ENCODE data around the gene VTN.

VTN gene, protein sequence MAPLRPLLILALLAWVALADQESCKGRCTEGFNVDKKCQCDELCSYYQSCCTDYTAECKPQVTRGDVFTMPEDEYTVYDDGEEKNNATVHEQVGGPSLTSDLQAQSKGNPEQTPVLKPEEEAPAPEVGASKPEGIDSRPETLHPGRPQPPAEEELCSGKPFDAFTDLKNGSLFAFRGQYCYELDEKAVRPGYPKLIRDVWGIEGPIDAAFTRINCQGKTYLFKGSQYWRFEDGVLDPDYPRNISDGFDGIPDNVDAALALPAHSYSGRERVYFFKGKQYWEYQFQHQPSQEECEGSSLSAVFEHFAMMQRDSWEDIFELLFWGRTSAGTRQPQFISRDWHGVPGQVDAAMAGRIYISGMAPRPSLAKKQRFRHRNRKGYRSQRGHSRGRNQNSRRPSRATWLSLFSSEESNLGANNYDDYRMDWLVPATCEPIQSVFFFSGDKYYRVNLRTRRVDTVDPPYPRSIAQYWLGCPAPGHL

DNA sequence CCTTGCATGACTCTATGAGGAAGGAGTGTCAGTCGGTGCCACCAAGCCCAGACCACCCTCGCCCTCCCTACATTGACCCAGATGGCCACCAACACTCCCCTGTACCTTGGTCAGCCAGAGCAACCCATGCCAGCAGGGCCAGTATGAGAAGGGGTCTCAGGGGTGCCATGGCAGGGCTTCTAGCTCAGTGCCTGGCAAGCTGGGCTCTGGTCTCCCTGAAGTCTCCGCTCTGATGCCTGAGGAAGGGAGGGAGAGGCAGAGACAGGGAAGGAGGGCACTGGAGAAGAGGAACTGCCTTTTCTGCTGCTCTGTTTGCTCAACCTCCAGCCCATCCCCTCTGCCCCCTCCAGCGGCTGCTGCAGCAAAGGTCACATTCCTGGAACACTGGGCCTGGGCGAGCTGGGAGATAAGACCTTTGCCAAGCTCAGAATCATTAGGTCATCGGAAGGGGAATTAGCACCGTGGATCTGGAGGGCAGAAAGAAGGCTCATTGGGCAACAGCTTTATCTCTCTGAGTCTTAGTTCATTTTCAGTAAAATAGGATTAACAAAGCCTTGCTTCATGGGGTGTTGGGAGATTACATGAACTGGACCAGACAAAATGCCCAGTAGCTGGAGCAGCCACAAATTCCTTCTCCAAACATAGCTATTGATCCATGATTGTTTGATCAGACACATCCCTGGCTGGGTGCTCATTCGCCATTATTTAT is at the start of gene VTN:
VTN (minus strand) TSS at position 273 of the 709 bp plus-strand sequence; CDS start at position 169, 104 bp downstream.
- no peak for DNase-seq (ENCODE audit: low spot score)

DNA sequence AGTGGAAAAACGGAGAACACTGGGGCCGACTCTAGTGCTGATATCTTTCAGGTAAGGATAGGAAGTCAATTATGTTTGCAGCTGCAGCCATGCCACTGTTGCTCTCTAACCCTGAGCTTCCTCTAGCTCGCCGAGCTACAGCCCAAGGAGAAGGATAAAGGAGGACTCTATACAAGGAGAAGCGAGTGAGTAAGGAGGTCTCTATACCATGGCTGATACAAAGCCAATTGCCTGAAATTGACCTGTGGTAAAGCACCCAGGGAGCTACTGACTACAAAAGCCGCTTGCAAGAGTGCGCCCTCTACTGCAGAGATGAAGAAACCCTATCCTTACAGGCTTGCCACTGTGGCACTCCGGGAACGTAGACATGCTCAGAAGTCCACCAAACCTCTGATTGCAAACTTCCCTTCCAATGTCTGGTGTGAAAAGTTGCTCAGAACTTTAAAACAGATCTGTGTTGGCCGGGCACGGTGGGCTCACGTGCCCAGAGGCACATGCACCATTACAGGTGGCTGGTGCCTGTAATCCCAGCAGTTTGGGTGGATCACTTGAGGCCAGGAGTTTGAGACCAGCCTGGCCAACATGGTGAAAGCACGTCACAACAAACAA is 46.7 kb upstream of the VTN start:
- DNase-seq (ENCODE audit: low spot score): peak; percentile 67

DNA sequence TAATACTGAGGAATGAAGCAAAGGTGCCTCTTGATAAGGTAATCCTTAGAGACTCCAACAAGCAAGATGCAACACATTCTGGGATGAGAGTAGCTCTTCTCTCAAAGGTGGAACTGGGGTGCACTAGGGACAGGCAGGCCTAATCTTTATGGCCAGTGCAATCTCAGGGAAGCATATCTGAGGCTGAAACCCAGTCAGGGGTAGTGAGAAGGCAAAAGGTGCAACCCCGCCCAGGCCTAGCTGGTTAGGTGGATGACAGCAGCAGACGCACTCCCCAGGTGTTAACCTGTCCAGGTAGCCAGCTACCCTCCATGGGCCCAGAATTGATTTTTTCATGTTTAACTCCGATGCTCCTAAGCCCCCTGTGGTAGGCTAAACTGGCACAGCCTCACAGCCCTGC is 45.8 kb upstream of the VTN start:
- no peak for DNase-seq (ENCODE audit: low spot score)

DNA sequence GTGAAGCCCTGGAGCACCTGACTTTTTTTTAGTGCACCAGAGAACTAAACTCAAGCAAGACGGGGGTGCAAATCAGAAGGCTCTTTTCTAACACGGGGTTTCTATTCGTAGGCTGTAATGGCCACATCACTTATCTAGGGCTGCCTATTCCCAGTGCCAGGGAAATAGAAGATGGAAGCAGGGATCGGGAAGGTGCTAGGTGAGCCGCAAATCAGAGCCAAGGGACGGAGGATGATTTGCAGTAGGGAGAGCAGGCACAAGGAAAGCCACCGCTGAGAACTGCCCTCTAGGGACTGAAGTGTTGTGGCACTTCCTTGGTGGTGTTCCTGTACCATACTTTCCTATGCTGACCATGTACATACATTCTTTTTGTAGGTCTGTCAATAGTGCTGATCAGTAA is 43.7 kb upstream of the VTN start:
- DNase-seq (ENCODE audit: low spot score): no peak

DNA sequence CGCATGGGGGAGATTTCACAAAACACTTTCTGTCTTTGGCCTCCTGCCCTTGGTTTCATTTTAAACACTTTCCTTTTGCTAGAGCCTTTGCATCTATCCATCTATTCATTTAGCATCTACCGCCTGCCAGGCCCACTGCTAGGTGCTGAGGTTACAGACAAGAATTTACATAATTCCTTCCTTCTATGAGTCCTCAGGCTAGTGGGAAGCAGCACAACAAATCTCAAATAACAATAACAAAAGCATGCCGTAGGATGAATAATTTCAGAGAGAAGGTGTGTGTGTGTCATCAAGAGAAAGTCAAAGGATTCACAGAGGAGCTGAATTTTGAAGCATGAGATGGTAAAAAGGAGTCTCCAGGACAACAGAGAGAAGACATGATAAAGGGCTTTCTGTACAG is 42.0 kb upstream of the VTN start:
- DNase-seq (ENCODE audit: low spot score): no peak

DNA sequence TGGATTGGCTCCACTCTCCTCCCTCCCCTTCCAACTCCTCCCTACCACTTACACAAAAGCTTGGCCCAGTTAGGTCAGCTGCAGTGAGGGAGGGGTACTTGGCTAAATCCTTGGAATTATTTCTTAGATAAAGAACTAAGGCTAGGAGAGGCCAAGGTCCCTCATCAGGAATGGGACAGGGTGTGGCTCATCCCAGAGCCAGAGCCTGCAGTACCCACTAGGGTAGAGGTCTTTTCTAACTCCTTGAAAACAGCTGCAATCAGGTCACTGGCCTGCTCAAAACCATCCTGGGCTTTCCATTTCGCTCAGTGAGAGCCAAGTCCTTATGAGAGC is 37.8 kb upstream of the VTN start:
- DNase-seq (ENCODE audit: low spot score): no peak

DNA sequence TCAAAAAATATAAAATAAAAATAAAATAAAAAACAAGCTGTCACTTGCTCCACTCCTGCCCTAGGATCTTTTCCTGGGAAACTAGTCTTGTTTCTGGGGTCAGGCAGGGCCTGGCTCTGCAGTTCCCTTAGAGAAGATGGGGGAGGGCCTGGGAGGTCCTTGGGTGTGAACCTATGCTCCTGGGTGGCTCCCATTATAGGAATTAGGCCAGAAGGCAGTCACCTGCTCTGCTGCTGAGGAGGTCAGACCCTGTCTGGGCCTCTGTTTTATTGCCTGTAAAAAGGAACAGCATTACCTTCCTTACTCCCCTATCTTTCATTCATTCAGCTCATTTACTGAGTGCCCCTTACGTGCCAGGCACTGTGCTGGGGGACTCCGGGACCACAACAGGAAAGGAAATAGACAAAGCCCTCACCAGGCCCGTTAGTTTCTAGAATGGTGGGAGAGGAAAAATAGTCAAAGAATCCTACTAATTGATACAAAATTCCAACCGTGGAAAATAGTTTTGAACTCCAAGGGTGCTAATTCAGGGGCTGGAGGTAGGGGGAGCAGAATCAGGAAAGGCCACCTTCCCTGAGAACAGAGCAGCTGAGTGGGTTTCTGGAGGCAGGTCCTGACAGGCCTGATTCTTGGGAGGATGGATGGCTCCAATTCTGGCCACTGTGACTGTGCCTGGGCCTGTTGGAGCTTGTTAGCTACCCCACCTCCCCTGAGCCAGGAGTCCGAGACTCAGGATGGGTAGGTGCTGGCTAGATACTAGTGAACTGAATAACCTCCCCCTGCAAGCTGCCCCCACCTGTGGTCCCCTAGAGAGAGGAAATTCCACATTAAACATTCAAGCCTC is 37.2 kb upstream of the VTN start:
- DNase-seq (ENCODE audit: low spot score): no peak

DNA sequence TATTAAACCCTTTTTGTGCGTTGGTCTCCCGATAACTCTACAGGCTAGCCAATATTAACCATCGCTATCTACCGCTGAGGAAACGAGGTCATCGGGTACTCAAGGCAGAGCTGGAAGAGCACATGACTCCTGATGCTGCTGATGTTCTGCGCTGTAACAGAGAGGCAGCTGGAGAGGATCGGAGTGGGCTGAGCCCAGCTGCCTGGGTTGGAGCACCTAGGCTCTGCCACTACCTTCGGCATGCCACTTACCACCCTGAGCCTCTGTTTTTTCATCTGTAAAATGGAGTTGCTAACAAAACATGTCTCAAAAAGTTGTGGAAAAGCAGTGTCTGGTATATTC is 36.3 kb upstream of the VTN start:
- DNase-seq (ENCODE audit: low spot score): no peak

DNA sequence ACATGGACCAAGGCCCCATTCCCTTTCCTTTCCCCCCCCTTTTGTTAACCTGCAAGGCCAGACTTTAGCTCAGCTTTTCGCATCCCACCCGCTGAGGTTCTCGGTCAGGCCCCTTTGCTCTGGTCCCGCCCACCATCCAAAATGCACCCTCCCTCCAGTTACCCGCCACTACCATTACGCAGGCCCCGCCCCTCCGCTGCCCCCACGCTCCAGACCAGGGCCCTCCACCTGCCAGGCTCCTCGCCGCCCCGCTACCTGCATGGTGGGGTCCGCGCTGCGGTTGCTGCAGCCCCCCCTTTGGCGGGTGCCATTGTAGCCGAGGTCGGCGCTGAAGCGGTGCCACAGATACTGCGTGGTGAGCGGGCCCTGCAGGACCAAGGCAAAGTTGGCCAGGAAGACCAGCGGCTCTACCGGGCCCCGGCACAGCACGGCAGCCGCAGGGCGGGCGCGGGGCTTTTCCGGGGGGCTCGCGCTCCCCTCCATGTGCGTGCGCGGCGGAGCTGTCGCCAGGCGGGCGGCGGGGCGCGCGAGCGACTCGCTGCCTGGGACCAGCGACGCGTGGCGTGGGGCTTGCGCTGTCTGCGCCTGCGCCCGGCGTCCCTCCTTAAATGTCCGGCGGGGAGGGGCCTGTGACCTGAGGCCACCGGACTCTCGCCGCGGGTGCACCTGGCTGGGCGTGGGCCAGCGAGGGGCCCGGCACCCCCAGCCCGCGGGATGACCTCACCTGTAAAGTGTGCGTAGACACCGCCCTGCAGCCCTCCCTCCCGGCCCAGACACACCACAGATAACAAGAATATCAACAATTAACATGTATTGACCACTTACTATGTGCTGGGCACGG is 35.7 kb upstream of the VTN start, which contains the start of gene SLC46A1:
SLC46A1 (minus strand) TSS at position 581 of the 841 bp plus-strand sequence; CDS start at position 483, 98 bp downstream.
- DNase-seq (ENCODE audit: low spot score): peak; percentile 57

DNA sequence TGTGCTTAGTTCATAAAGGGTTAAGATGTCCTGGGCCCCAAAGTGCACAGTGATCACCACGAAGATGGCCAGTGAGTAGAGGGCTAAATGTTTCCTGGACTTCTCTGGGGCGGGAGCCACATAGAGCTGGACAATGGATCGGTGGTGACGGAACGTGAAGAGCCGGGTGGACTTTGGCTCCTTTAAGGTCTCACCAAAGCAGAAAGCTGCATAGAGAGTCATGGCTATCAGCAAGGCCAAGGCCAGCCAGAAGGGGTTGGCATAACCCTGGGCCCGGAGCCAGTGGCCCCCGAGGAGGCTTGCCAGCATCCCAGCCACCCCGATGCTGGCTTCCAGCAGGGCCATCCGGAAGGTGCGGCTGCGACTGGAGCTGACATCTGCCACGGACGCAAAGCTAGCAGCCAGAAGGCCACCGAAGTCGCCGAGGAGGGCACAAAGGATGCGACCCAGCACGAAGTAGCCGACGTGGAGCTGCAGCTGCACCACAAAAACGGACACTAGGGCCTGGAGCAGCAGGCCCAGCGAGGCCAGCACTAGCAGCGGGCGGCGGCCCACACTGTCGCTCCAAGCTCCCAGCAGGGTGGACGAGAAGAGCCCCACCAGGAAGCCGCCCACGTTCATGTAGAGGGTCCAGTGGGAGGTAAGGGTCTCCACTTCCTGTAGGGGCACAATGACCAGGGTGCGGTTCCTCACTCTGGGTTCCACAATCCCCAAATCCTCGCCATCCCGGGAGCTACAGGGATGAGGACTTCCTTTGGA is 34.9 kb upstream of the VTN start:
- DNase-seq (ENCODE audit: low spot score): peak; percentile 21

DNA sequence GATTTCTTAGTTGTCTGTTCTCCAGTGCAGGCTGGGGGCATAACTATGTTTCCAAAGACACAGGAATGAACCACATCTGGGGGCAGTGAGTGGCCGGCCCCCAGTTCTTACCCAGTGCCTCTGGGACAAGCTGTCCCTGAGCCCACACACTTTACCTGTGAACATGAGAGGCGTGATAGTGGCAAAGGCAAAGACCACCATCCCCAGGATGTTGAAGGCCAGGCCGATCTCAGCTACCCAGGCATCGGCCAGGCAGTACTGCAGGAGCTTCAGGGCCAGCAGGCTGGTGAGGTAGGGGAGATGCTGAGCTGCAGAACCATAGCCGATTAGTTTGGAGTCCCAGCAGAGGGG is 34.3 kb upstream of the VTN start:
- no peak for DNase-seq (ENCODE audit: low spot score)

DNA sequence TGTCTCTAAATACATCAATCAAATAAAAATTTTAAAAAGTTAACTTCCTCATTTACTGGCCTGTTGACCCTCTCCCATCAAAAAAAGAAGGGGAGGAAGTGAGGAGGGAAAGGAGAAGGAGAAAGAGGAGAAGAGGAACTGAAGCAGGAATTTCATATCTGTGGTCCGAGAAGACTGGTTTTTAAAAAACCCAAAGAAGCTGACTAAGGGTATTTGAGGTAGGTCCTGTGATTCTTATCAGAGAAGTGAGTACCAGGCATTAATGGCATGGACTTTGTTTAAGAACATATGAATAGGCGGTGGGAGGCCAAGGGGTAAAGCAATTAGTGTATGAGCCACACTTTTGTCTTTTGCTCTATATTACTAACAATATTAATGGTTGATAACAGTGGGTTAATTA is 33.9 kb upstream of the VTN start:
- DNase-seq (ENCODE audit: low spot score): no peak

DNA sequence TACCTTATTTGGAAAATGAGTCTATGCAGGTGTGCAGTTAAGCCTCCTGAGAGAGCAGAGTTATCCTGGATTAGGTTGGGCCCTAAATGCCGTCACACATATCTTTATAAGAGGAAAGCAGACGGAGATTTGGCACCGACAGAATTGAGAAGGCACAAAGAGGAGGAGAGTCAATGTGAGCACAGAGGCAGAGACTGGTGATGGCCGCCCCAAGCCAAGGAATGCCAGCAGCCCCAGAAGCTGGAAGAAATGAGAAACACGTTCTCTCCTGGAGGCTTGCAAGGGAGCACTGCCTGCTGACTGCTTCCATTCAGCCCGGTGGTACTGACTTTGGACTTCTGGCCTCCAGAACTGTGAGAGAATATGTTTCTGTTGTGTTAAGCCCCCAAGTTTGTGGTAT is 32.7 kb upstream of the VTN start:
- DNase-seq (ENCODE audit: low spot score): no peak

DNA sequence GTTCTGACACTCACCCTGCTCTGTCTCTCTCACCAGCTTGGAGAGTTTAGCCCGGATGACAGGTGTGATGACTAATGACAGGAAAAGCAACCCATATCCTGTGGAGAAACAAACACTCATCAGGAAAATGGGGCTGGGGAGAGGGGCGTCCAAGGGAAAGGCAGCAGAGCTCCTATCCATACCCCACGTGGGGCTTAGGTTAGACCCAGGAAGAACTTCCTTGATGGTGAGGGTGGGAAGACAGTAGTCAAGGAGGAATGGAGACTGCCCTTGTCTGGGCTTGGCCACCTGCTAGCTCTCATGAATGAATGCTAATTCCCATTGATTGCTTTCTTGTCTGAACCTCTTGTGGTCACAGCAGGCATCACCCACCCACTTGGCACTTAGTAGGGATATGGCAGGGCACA is 32.1 kb upstream of the VTN start:
- no peak for DNase-seq (ENCODE audit: low spot score)

DNA sequence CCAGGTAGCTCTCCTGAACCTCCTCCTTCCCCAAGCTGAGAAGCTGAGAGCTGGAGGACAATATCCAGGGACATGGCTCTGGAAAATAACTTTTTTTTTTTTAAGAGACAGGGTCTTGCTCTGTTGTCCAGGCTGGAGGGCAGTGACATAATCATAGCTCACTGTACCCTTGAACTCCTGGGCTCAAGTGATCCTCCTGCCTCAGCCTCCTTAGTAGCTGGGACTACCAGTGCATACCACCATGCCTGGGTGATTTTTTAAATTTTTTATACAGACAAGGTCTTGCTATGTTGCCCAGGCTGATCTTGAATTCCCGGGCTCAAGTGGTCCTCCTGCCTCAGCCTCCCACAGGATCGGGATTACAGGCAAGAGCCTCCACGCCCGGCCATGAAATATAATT is 29.7 kb upstream of the VTN start:
- no peak for DNase-seq (ENCODE audit: low spot score)

DNA sequence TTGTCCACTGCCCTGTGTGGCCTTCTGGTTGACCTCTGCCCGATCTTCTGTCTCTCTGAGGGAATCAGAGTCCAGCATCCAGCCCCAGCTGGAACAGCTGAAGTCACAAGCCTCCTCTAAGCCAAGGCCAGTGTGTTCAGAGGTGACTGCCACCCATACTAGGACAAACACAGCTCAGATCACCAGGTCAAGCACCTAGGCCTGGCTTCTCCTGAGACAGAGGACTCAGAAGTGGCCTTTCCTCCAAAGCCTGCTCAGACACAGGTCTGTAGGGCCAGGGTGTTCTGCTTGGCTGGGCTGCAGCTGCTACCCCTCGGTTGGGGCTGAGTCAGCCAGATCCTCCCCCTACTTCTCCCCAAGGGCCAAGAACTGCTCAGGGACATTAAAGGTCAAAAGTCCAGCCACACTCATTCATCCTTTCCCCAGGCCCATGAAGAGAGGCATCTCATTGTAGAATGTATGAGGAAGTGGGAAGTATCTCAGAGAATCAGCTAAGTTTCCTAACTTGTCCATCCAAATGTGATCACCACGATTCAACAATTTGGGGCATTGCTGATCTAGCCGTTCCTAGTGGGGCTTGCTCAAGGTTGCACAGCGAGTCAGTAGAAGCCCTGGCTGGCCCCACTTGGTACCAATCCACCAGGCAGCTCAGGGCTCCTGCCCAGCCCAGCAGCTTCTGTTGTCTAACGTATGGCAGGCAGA is 28.3 kb upstream of the VTN start:
- DNase-seq (ENCODE audit: low spot score): no peak

DNA sequence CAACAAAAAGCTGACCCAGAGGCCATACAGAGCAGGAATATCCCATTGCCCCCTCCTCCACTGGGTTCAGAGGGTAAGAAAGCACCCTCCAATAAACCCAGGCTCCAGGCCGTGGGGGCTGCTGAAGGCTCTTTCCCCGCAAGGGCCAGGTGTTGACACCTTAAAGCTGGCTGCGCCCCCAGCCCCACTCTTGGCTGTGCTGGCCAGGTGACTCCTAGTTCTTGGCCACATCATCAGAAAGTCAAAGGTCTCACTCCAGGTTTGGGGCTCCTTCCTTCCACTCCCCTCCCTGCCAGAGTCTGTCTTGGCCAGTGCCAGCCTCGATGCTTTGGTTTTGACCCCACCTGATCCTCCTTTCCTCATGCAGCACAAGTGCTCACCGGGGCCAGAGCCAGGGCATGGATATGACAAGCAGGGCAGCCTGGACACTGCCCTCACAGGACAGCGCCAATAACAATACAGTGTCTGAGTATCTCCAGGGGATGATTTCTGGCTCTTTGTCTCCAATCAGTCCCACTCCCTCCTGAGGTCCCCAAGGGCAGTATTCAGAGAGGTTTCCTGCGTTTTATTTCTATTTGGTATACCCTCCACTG is 27.7 kb upstream of the VTN start:
- no peak for DNase-seq (ENCODE audit: low spot score)

DNA sequence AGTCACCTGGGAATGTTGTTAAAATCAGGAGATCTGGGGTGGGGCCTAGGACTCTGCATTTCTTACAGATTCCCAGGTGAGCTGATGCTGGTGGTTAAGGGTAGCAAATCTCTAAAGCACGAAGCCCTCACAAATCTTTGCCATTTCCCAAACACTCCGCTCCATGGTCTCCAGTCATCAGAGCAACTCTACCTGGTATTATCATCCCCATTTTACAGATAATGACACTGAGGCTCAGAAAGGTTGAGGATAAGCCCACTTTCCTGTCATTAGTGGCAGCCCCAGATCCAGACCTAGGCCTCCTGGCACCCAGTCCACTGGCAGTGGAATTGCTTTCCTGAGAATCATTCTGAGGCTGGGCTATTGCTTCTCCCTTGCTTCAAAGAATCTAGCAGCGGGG is 27.2 kb upstream of the VTN start:
- no peak for DNase-seq (ENCODE audit: low spot score)

DNA sequence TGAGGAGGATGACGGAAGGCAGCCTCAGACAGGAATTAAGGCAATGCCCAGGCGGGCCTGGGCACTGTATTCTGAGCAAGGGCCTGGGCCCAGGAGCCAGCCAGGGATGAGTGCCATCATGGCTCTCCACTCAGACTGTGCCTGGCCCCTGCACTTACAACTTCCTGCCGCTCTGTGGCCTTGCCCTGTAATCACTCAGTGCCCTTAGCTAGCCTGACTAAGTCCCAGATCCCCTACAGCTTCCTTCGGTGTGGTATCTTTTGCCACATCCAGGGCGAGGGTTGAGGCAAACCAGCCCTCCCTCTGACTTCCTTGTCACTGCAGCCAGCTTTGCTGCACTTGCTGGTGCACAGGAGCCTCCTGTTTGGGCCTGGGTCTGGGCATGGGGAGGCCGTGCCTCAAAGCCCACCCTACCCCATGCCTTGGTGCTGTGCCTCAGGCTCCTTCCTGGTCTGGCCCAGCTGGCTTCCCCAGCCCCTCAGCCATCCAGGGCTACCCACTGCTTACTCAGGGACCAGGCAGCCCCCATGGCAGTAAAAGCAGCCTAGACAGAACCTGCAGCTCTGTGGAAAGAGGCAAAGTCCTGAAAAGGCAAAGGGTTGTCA is 26.6 kb upstream of the VTN start:
- DNase-seq (ENCODE audit: low spot score): no peak

Measured in AG08395 (cell line).